ENCODE data around the gene CBLN3. TPM values are rescaled to one million over a fixed set of nuclear protein-coding genes. Genes with fewer than 3 reads are reported as not detected.
A peak's percentile ranks its signal among the peaks of the same experiment; 100 is the strongest.
"Not testable (repeated sequence)": the region's sequence is repeated elsewhere in the genome, so short reads cannot be mapped to it uniquely, and the experiment has no call there.

The CBLN3 gene
- polyA plus RNA-seq: 1 to 10 TPM in 2 of 4 donors, under 1 TPM in 1, not detected in 1; 0.27 to 4.8 (median 1.9) TPM
- long read RNA-seq, donor 1: 0 reads
- long read RNA-seq, donor 2: 0 reads
- long read RNA-seq, donor 3, partial matches to known transcripts: 0 of 2 reads
- long read RNA-seq, donor 3, other reads (novel, unspliced or antisense): 0 of 2 reads
- long read RNA-seq, donor 4: 0 reads
- long read RNA-seq, donor 5: 0 reads
- long read RNA-seq, donor 6: 0 reads
- long read RNA-seq, donor 7: 0 reads
- long read RNA-seq, donor 8: 0 reads
- long read RNA-seq, donor 9: 0 reads
- long read RNA-seq, donor 10, partial matches to known transcripts: 0 of 1 reads
- long read RNA-seq, donor 10, other reads (novel, unspliced or antisense): 0 of 1 reads

DNA sequence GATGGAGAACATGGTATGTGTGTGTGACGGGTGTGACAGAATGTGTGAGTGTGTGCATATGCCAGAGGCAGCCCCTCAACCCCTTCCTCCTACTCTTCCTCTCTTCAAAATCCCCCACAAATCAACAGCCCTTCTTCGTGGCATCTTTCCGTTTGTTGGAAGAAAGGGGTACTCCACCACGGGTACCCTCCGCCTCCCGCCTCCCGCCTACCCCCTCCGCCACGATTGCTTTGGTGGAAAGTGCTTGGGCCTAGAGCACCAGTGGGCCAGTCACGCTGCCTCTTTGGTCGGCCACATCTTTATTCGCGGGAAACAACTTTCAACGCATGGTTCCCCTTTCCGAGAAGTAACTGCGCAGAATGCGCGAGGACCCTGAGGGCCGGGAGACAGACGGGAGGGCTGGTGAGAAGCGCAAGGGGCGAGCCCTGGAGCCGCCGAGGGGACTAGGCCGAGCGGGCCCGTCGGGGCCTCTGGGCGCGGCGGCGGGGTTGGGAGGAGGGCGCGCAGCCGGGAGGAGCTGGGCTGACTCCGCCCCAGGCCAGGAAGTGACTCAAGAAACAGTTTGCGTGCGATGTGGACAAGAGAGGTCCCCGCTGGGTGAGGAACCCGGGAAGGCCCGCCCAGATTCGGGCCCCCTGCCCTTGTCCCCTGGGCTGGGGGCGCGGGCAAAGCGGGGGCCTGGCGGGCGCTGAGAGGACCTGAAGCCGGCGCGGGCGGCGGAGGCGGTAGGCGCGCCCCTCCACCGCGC, at the start of gene CBLN3, which contains the start of gene KHNYN:
TSS of gene CBLN3 (minus strand) at position 274 of the 748 bp plus-strand sequence. CDS start 614 bp downstream, outside the sequence.
TSS of gene KHNYN (plus strand) at position 560 of the 748 bp plus-strand sequence. CDS start 777 bp downstream, outside the sequence.
- peak; percentile 92 to 97 for DNase-seq
- H3K4me3 ChIP-seq (ENCODE audit: low read depth in 1 of 3, low read length in 3 of 3): peak within 1 kb of the TSS; percentile 67 to 89 (median 81)
- WGBS, 3 donors: 3 to 4% (median 4%) methylated on average over 39 to 57 of the region's 57 CpGs
- no peaks in the 10 kb centered on the region for H3K27me3 ChIP-seq (ENCODE audit: control insufficient read depth in 3 of 3, insufficient read depth in 3 of 3, low read length in 3 of 3)
- no peak for FAIRE-seq
- peaks cover 0 to 30% (median 3%) of the 10 kb centered on the region in 3 donors for H3K36me3 ChIP-seq (ENCODE audit: control insufficient read depth in 3 of 3, insufficient read depth in 2 of 3, low read depth in 1 of 3, low read length in 3 of 3)
- H3K27ac ChIP-seq (ENCODE audit: low read depth in 1 of 3, low read length in 2 of 3): peak within 1 kb of the TSS; percentile 85 to 96 (median 95)
- no peaks in the 10 kb centered on the region for H3K9me3 ChIP-seq (ENCODE audit: control insufficient read depth in 2 of 2, insufficient read depth in 1 of 2, low read depth in 1 of 2, low read length in 1 of 2)
- peaks cover 9 to 66% (median 14%) of the 10 kb centered on the region in 3 donors for H3K4me1 ChIP-seq (ENCODE audit: control insufficient read depth in 3 of 3, insufficient read depth in 2 of 3, low read depth in 1 of 3, low read length in 2 of 3)

DNA sequence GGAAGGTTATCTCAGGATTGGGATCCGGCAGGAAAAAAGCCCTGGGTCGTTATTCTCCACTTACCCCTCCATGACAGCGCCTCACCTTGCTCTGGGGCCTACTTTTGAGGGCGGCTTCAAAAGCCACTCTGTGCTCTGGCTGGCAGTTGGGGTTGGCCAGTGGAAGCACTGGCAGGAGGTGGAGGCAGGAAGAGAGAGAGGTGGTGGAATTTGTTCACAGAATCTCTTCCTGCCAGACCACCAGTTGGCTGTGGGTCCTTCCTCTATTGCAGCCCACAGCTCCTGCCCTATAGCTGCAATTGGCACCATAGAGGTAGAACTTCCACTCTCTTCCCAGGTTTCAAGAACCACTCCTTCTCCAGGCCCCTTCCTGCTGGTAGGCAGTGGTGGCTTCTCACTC, 45.8 kb upstream of the CBLN3 start:
- 75 to 90% (median 76%) methylated on average over 4 of the region's 4 CpGs for WGBS, 3 donors
- no peak for FAIRE-seq
- DNase-seq: no peak
- no peak overlapping the region for H3K4me3 ChIP-seq (ENCODE audit: low read depth in 1 of 3, low read length in 3 of 3)
- no peaks in the 10 kb centered on the region for H3K36me3 ChIP-seq (ENCODE audit: control insufficient read depth in 3 of 3, insufficient read depth in 2 of 3, low read depth in 1 of 3, low read length in 3 of 3)
- H3K27ac ChIP-seq (ENCODE audit: low read depth in 1 of 3, low read length in 2 of 3): no peak overlapping the region
- H3K4me1 ChIP-seq (ENCODE audit: control insufficient read depth in 3 of 3, insufficient read depth in 2 of 3, low read depth in 1 of 3, low read length in 2 of 3): no peaks in the 10 kb centered on the region
- H3K27me3 ChIP-seq (ENCODE audit: control insufficient read depth in 3 of 3, insufficient read depth in 3 of 3, low read length in 3 of 3): no peaks in the 10 kb centered on the region
- H3K9me3 ChIP-seq (ENCODE audit: control insufficient read depth in 2 of 2, insufficient read depth in 1 of 2, low read depth in 1 of 2, low read length in 1 of 2): no peaks in the 10 kb centered on the region

DNA sequence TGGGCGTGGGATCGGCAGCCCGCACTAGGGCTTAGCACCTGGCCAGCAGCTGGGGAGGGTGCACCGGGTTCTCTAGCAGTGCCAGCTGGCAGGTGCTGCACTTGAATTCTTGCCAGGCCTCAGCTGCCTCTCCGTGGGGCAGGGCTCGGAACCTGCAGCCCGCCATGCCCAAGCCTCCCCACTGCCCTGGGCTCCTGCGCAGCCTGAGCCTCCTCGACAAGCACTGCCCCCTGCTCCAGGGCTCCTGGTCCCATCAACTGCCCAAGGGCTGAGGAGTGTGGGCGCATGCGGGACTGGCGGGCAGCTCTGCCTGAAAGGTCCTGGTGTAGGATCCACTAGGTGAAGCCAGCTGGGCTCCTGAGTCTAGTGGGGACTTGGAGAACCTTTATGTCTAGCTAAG, 43.7 kb upstream of the CBLN3 start:
- Histone ChIP-seq H3K4me3 (ENCODE audit: low read depth in 1 of 3, low read length in 3 of 3) (no peak overlapping the region), H3K27ac (ENCODE audit: low read depth in 1 of 3, low read length in 2 of 3) (no peak overlapping the region), H3K9me3 (ENCODE audit: control insufficient read depth in 2 of 2, insufficient read depth in 1 of 2, low read depth in 1 of 2, low read length in 1 of 2) (no peaks in the 10 kb centered on the region), H3K36me3 (ENCODE audit: control insufficient read depth in 3 of 3, insufficient read depth in 2 of 3, low read depth in 1 of 3, low read length in 3 of 3) (no peaks in the 10 kb centered on the region), H3K4me1 (ENCODE audit: control insufficient read depth in 3 of 3, insufficient read depth in 2 of 3, low read depth in 1 of 3, low read length in 2 of 3) (no peaks in the 10 kb centered on the region), H3K27me3 (ENCODE audit: control insufficient read depth in 3 of 3, insufficient read depth in 3 of 3, low read length in 3 of 3) (no peaks in the 10 kb centered on the region)
- FAIRE-seq: no peak
- no peak for DNase-seq
- WGBS, 3 donors: 73 to 88% (median 78%) methylated on average over 9 to 12 of the region's 12 CpGs

DNA sequence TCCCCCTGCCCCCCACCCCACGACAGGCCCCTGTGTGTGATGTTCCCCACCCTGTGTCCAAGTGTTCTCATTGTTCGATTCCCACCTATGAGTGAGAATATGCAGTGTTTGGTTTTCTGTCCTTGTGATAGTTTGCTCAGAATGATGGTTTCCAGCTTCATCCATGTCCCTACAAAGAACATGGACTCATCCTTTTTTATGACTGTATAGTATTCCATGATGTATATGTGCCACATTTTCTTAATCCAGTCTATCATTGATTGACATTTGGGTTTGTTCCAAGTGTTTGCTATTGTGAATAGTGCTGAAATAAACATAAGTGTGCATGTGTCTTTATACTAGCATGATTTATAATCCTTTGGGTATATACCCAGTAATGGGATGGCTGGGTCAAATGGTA, 41.0 kb upstream of the CBLN3 start:
- H3K4me3 ChIP-seq (ENCODE audit: low read depth in 1 of 3, low read length in 3 of 3); H3K4me1 ChIP-seq (ENCODE audit: control insufficient read depth in 3 of 3, insufficient read depth in 2 of 3, low read depth in 1 of 3, low read length in 2 of 3); H3K27ac ChIP-seq (ENCODE audit: low read depth in 1 of 3, low read length in 2 of 3); FAIRE-seq; H3K27me3 ChIP-seq (ENCODE audit: control insufficient read depth in 3 of 3, insufficient read depth in 3 of 3, low read length in 3 of 3); H3K36me3 ChIP-seq (ENCODE audit: control insufficient read depth in 3 of 3, insufficient read depth in 2 of 3, low read depth in 1 of 3, low read length in 3 of 3); DNase-seq; H3K9me3 ChIP-seq (ENCODE audit: control insufficient read depth in 2 of 2, insufficient read depth in 1 of 2, low read depth in 1 of 2, low read length in 1 of 2): not testable (repeated sequence)
- 83 to 92% (median 90%) methylated on average over 2 of the region's 2 CpGs for WGBS, 3 donors

DNA sequence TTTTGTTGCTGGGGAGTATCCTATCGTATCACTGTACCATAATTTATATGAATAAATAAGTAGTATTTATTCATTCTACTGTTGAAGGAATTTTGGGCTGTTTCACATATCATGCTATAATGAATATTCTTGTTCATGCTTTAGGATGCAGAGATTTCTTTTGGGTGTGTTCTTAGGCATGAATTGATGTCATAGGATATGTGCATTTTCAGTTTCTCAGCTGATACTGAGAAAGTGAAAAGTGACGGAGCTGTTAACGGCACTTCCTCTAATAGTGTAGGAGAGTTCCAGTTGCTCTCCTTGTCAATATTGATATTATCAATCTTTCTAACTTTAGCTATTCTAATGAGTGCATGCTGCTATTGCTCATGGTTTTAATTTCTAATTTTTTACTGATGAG, 36.3 kb upstream of the CBLN3 start:
- FAIRE-seq (no peak), DNase-seq (no peak)
- Histone ChIP-seq H3K4me1 (ENCODE audit: control insufficient read depth in 3 of 3, insufficient read depth in 2 of 3, low read depth in 1 of 3, low read length in 2 of 3) (no peaks in the 10 kb centered on the region), H3K36me3 (ENCODE audit: control insufficient read depth in 3 of 3, insufficient read depth in 2 of 3, low read depth in 1 of 3, low read length in 3 of 3) (no peaks in the 10 kb centered on the region), H3K27ac (ENCODE audit: low read depth in 1 of 3, low read length in 2 of 3) (no peak overlapping the region), H3K27me3 (ENCODE audit: control insufficient read depth in 3 of 3, insufficient read depth in 3 of 3, low read length in 3 of 3) (no peaks in the 10 kb centered on the region), H3K4me3 (ENCODE audit: low read depth in 1 of 3, low read length in 3 of 3) (no peak overlapping the region), H3K9me3 (ENCODE audit: control insufficient read depth in 2 of 2, insufficient read depth in 1 of 2, low read depth in 1 of 2, low read length in 1 of 2) (no peaks in the 10 kb centered on the region)
- WGBS, 3 donors: 88 to 95% (median 90%) methylated on average over 3 of the region's 3 CpGs

DNA sequence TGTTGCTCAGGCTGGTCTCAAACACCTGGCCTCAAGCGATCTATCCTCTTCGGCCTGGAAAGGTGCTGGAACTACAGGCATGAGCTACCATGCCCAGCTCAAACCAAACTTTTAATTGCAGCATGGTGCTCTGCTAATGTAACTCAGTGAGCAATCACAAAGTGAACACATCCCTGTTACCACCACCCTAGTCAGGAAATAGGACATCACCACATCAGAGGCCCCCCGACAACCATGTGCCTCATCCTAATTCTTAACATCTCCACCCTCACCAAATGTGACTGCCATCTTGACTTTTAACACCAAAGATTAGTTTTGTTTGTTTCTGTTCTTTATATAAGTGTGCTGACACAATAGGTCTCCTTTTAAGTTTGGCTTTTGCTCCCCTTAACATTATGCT, 35.9 kb upstream of the CBLN3 start:
- Histone ChIP-seq H3K36me3 (ENCODE audit: control insufficient read depth in 3 of 3, insufficient read depth in 2 of 3, low read depth in 1 of 3, low read length in 3 of 3) (no peaks in the 10 kb centered on the region), H3K9me3 (ENCODE audit: control insufficient read depth in 2 of 2, insufficient read depth in 1 of 2, low read depth in 1 of 2, low read length in 1 of 2) (no peaks in the 10 kb centered on the region), H3K27me3 (ENCODE audit: control insufficient read depth in 3 of 3, insufficient read depth in 3 of 3, low read length in 3 of 3) (no peaks in the 10 kb centered on the region), H3K27ac (ENCODE audit: low read depth in 1 of 3, low read length in 2 of 3) (no peak overlapping the region), H3K4me1 (ENCODE audit: control insufficient read depth in 3 of 3, insufficient read depth in 2 of 3, low read depth in 1 of 3, low read length in 2 of 3) (no peaks in the 10 kb centered on the region), H3K4me3 (ENCODE audit: low read depth in 1 of 3, low read length in 3 of 3) (no peak overlapping the region)
- no peak for FAIRE-seq
- no peak for DNase-seq
- WGBS, 3 donors: 90 to 95% (median 95%) methylated on average over 3 of the region's 3 CpGs

DNA sequence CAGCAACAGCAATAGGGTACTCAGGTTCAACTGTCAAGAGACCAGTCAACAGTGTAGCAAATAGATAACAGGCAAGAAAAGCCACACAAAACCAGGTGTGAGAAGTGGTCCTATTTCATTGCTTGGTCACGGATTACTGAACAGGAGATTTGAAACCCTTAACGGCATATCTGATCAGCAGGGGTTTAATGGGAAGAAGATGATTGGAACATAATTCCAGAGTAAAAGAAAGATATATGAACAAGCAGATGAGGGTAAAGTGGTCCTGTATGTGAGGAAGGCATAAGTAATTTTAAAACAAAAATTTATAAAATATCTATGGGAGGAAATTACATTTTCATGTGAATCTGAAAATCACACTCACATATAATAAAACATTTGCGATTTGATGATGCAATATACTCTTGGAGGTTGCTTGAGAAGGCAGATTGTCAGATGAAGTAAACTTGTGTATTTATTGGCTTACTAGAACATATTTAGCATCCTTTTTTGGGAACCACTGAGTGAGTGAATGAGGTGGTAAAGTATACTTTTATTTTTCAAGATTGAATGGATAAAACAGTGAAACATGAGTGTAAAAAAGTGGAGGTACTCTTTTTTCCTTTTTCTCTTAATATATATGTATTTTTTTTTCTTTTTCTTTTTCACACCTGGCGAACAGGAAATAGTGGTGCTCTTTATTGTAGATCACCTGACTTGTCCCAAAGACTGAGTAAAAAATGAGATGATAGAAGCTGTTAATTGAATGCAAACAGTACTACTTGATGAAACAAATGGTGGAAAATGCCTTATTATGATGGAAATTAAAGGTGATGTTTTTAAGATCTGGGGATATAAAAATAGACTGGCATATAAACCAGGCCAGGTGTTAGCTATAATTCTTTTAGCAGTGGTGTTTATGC, 34.7 kb upstream of the CBLN3 start:
- H3K4me3 ChIP-seq (ENCODE audit: low read depth in 1 of 3, low read length in 3 of 3): no peak overlapping the region
- H3K4me1 ChIP-seq (ENCODE audit: control insufficient read depth in 3 of 3, insufficient read depth in 2 of 3, low read depth in 1 of 3, low read length in 2 of 3): no peaks in the 10 kb centered on the region
- H3K27ac ChIP-seq (ENCODE audit: low read depth in 1 of 3, low read length in 2 of 3): no peak overlapping the region
- H3K9me3 ChIP-seq (ENCODE audit: control insufficient read depth in 2 of 2, insufficient read depth in 1 of 2, low read depth in 1 of 2, low read length in 1 of 2): no peaks in the 10 kb centered on the region
- H3K36me3 ChIP-seq (ENCODE audit: control insufficient read depth in 3 of 3, insufficient read depth in 2 of 3, low read depth in 1 of 3, low read length in 3 of 3): no peaks in the 10 kb centered on the region
- DNase-seq (no peak), FAIRE-seq (no peak)
- H3K27me3 ChIP-seq (ENCODE audit: control insufficient read depth in 3 of 3, insufficient read depth in 3 of 3, low read length in 3 of 3): no peaks in the 10 kb centered on the region
- 65 to 78% (median 69%) methylated on average over 4 of the region's 4 CpGs for whole genome bisulfite sequencing, 3 donors
